Measurements from ENCODE around the gene MELTF. TPM values are rescaled to one million over a fixed set of nuclear protein-coding genes. Genes with fewer than 3 reads are reported as not detected.

Gene MELTF
- total and polyA plus RNA-seq, 9 donors, result 6.1 to 25.6 (median 11.9) TPM

DNA sequence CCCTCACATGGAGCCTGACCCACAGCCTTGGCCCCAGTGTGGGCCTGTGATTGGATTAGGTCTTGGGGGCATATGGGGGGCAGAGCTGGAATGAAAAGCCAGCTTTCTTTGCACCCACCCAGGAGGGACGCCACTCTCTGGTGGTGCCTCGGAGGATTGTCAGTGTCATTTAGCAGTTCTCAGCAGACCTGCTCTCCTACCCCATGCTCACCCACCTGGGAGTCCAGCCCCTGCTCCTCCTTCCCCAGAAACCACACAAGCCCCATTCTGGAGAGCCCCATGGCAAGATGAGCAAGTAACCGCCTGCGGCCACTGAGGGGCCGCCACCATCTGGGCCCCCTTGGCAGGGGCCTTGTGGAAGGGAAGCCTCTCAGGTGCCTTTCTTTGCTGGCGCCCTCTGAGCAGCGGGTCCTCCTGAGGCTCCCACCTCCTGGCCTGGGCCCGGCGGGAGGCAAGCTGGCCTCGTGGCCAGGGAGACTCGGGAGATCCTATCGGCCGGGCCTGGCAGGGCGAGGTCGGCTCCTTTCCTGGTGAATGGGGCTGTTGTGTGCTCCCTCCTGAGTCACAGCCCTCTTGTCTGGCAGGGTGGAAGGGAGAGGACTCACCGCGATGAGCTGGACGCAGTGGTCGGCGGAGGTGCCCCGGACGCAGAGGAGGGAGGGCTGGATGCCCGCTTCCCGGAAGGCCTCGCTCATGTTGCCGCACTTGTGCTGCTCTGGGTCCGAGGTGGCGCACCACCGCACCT, 2.3 kb downstream of the MELTF start:
- Histone ChIP-seq H3K4me1 (ENCODE audit: control insufficient read depth, insufficient read depth, low read length) (peaks cover 37% of the 10 kb centered on the region), H3K27ac (ENCODE audit: low read length) (no peak overlapping the region), H3K4me3 (ENCODE audit: low read length) (no peak overlapping the region), H3K9me3 (replicated peaks; ENCODE audit: control insufficient read depth, low read depth, low read length) (no peaks in the 10 kb centered on the region), H3K27me3 (ENCODE audit: control insufficient read depth, insufficient read depth, low read length) (peaks cover 12% of the 10 kb centered on the region), H3K36me3 (ENCODE audit: control insufficient read depth, insufficient read depth, low read length) (no peaks in the 10 kb centered on the region)
- peak; percentile 3 for DNase-seq
- 90% methylated on average over 14 of the region's 29 CpGs for whole genome bisulfite sequencing (ENCODE audit: insufficient coverage)

DNA sequence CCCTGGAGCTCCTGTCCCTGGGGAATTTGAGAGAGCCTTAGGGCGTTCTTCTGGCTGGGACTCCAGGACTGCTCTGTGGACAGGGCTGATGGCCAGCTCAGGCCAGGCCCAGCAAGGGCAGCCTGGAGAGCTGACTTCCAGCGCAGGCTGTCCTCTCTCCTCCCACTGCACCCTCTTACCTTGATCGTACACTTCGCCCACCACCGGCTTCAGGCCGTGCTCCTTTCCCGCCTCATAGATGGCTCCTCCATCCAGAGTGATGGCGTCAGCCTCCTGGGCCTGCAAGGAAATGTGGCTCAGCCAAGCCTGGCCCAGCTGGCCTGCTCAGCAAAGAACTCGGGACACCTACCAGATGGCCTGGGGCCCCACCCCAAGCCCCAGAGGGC, 3.1 kb downstream of the MELTF start:
- no peak overlapping the region for H3K4me3 ChIP-seq (ENCODE audit: low read length)
- DNase-seq, result peak; percentile 7
- 62% methylated on average over 7 of the region's 9 CpGs for WGBS (ENCODE audit: insufficient coverage)
- peaks cover 37% of the 10 kb centered on the region for H3K4me1 ChIP-seq (ENCODE audit: control insufficient read depth, insufficient read depth, low read length)
- no peak overlapping the region for H3K27ac ChIP-seq (ENCODE audit: low read length)
- no peaks in the 10 kb centered on the region for H3K9me3 ChIP-seq (replicated peaks; ENCODE audit: control insufficient read depth, low read depth, low read length)
- H3K36me3 ChIP-seq (ENCODE audit: control insufficient read depth, insufficient read depth, low read length), result no peaks in the 10 kb centered on the region
- H3K27me3 ChIP-seq (ENCODE audit: control insufficient read depth, insufficient read depth, low read length), result peaks cover 18% of the 10 kb centered on the region

DNA sequence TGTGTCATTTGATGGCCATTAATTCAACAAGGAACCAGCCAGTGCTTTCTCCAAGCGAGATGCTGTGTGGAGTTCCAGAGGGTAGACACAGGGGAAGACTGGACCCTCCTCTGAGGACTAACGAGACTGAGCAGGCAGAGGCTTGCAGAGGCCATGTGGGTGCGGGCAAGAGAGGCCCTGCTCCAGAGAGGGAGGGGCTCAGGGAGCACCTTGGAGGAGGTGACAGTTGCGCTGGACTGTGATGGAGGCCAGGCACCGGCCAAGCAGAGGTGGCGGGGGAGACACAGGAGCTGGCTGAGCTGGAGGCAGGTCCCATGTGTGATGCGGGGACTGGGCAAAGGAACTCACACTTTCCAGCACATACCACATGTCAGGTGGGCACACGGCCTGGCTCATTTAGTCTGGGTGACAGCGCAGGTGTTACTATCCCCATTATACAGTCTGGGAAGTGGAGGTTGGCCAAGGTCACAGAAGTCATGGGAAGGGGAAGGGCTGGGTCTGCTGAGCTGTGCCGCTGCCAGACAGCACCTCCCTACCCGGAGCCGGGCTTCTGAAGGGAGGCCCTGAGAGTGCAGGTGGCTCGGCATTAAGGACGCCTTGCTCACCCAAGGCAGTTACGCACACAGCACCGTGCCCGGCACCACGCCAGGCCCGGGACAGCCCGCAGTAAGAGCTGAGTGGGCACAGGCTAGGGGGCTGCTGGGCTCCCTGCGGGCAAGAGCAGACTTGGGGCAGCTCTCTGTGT, 3.7 kb downstream of the MELTF start:
- peak; percentile 2 for DNase-seq
- no peak overlapping the region for H3K4me3 ChIP-seq (ENCODE audit: low read length)
- 91% methylated on average over 17 of the region's 21 CpGs for WGBS (ENCODE audit: insufficient coverage)
- H3K36me3 ChIP-seq (ENCODE audit: control insufficient read depth, insufficient read depth, low read length), result no peaks in the 10 kb centered on the region
- peaks cover 31% of the 10 kb centered on the region for H3K4me1 ChIP-seq (ENCODE audit: control insufficient read depth, insufficient read depth, low read length)
- no peaks in the 10 kb centered on the region for H3K9me3 ChIP-seq (replicated peaks; ENCODE audit: control insufficient read depth, low read depth, low read length)
- no peak overlapping the region for H3K27ac ChIP-seq (ENCODE audit: low read length)
- H3K27me3 ChIP-seq (ENCODE audit: control insufficient read depth, insufficient read depth, low read length), result peaks cover 22% of the 10 kb centered on the region

DNA sequence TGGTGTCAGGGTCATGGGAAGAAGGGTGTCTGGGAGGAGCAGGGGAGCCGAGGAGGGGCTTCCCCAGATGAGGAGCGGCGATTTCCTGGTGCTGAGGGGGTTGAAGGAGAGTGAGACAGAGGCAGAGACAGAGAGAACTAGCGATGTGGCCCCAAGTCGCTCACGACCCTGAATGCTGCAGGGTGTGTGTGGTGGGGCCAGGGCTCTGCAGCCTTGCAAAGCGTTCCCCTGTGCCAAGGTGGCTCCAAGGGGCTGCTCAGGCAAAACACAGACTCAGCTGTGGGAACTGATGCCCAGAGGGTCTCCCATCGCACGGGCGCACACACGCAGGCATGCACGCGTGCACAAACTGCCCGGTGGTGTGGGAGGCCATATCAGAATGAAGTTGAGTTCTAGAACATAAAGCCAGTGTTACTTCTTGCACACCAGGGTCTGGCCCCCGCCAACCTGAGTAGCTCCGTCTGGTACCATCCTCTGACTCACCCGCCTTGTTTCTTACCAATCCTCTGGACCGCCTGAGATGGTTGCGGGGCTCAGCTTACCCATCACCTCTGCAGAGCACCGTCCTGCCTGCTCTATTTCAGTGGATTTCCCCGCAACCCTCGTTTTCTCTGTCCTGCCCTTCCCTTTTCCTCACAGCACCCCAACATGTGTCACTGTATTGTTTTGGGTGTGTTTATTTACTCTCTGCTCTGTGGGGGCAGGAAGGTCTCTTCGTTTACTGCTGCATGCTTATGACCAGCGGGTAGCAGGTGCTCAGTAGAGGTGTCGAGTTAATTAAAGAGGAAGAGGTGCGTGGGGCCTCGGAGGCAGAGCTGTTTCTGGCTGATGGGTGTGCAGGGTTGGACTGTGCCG, 4.5 kb downstream of the MELTF start:
- 83% methylated on average over 24 of the region's 28 CpGs for WGBS (ENCODE audit: insufficient coverage)
- no peak for DNase-seq
- H3K27me3 ChIP-seq (ENCODE audit: control insufficient read depth, insufficient read depth, low read length), result peaks cover 26% of the 10 kb centered on the region
- no peaks in the 10 kb centered on the region for H3K9me3 ChIP-seq (replicated peaks; ENCODE audit: control insufficient read depth, low read depth, low read length)
- H3K36me3 ChIP-seq (ENCODE audit: control insufficient read depth, insufficient read depth, low read length), result no peaks in the 10 kb centered on the region
- H3K4me1 ChIP-seq (ENCODE audit: control insufficient read depth, insufficient read depth, low read length), result peaks cover 24% of the 10 kb centered on the region
- no peak overlapping the region for H3K4me3 ChIP-seq (ENCODE audit: low read length)
- H3K27ac ChIP-seq (ENCODE audit: low read length), result no peak overlapping the region

DNA sequence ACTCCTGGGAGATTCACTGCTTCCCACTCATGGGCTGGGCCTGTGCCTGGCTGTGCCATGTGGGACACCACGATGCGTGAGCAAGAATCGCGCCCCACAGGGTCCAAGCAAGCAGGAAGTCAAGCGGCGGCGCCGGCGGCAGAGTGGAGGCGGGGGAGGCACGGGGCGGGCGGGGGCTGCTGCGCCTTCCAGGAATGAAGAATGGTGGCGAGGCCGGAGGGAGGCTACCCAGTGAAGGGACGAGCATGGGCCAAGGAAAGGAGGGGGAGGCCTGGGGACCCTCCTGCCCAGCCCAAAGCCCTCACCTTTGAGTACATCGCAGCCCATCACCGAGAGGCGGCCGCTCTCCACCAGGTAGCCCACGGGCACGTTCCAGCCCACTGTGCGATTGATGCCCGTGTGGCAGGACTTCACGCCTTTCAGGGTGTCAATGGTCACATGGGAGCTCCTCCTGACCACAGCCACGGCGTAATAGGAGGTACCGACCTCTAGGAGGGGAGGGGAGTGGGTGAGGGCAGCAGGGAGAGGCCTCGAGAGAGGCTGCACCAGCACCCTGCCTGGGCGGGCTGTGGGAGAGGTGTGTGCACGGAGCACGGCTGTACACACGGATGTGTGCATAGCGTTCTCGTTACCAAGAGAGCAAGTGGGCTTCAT, 5.5 kb downstream of the MELTF start:
- Histone ChIP-seq H3K27me3 (ENCODE audit: control insufficient read depth, insufficient read depth, low read length) (peaks cover 21% of the 10 kb centered on the region), H3K27ac (ENCODE audit: low read length) (no peak overlapping the region), H3K4me1 (ENCODE audit: control insufficient read depth, insufficient read depth, low read length) (peaks cover 19% of the 10 kb centered on the region), H3K36me3 (ENCODE audit: control insufficient read depth, insufficient read depth, low read length) (no peaks in the 10 kb centered on the region), H3K9me3 (replicated peaks; ENCODE audit: control insufficient read depth, low read depth, low read length) (no peaks in the 10 kb centered on the region), H3K4me3 (ENCODE audit: low read length) (no peak overlapping the region)
- WGBS (ENCODE audit: insufficient coverage), result 81% methylated on average over 19 of the region's 36 CpGs
- no peak for DNase-seq

DNA sequence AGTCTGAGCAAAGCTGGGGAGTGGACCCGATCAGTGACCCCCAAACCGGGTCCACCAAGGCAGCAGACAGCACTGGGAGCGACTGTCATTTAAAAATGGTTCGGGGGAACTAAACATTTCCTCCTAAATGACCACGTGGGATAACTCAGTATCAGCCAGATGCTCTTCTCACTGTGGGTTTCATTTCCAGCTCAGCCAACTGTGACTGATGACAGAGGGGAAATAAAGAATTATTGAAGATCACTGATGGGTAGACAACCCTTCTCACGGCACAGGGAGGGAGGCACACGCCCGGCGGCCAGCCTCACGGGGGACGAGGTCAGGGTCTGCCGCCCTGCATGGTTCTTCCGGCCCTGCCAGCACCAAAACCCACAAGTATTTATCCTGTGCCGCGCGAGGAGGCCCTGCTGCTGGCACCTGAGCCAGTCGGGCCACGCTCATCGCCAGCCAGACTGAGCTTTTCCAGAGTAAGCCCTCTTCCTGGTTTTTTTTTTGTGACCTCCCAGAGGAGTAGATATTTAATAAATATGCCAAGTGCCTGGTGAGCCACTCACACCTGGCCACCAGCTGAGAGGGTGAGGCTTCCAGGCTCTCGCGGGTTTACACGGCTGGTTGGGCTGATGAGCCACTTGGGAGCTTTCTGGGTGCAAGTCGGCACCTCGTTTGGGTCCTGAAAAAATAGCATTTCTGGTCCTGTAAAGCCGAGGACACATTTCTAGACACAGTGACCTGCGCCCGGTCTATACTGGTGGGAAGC, 6.2 kb downstream of the MELTF start:
- Histone ChIP-seq H3K27me3 (ENCODE audit: control insufficient read depth, insufficient read depth, low read length) (peaks cover 20% of the 10 kb centered on the region), H3K27ac (ENCODE audit: low read length) (no peak overlapping the region), H3K4me1 (ENCODE audit: control insufficient read depth, insufficient read depth, low read length) (peaks cover 18% of the 10 kb centered on the region), H3K4me3 (ENCODE audit: low read length) (peak overlapping the region; percentile 16), H3K36me3 (ENCODE audit: control insufficient read depth, insufficient read depth, low read length) (no peaks in the 10 kb centered on the region), H3K9me3 (replicated peaks; ENCODE audit: control insufficient read depth, low read depth, low read length) (no peaks in the 10 kb centered on the region)
- peak; percentile 56 for DNase-seq
- WGBS (ENCODE audit: insufficient coverage), result 28% methylated on average over 25 of the region's 27 CpGs

DNA sequence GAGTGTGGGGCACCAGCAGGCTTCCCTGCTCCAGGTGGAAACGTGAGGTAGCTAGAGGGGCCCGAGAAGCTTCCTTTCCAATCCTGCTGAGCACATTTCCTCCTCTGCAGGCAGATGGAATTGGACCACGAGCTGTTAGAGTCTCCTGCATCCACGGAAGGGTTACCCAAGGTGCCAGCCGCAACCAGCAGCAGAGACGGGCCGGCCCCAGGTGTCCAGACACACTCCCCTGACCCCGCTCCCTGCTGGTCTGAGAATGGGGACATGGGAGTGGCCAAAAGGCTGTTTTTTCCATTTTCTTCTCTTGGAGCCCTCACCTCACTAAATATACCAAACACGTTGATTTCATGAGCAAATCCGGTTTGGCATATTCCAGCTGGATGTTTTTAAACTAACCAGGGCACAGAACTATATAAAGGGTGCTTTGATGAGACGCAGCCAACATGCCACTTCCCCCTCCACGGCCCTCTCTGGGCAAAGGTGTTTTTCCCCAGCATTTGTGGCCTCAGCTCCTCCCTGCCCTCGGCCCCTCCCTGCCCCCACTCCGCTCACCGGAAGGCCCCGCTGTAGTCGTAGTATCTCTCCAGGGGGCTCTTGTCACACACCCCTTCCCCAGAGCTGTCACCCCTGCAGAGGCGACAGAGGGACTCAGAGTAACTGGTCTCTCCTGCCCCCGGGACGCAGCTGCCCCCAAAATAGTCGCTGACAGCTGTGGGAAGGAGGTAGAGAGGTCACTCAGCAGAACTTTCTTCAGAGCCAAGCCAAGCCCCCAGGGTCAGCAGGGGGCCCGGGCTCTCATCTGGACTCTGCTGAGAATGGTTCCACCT, 7.0 kb downstream of the MELTF start:
- no peaks in the 10 kb centered on the region for H3K36me3 ChIP-seq (ENCODE audit: control insufficient read depth, insufficient read depth, low read length)
- H3K4me1 ChIP-seq (ENCODE audit: control insufficient read depth, insufficient read depth, low read length), result peaks cover 18% of the 10 kb centered on the region
- DNase-seq, result no peak
- peaks cover 20% of the 10 kb centered on the region for H3K27me3 ChIP-seq (ENCODE audit: control insufficient read depth, insufficient read depth, low read length)
- 21% methylated on average over 11 of the region's 22 CpGs for WGBS (ENCODE audit: insufficient coverage)
- H3K27ac ChIP-seq (ENCODE audit: low read length), result no peak overlapping the region
- peak overlapping the region; percentile 16 for H3K4me3 ChIP-seq (ENCODE audit: low read length)
- no peaks in the 10 kb centered on the region for H3K9me3 ChIP-seq (replicated peaks; ENCODE audit: control insufficient read depth, low read depth, low read length)

DNA sequence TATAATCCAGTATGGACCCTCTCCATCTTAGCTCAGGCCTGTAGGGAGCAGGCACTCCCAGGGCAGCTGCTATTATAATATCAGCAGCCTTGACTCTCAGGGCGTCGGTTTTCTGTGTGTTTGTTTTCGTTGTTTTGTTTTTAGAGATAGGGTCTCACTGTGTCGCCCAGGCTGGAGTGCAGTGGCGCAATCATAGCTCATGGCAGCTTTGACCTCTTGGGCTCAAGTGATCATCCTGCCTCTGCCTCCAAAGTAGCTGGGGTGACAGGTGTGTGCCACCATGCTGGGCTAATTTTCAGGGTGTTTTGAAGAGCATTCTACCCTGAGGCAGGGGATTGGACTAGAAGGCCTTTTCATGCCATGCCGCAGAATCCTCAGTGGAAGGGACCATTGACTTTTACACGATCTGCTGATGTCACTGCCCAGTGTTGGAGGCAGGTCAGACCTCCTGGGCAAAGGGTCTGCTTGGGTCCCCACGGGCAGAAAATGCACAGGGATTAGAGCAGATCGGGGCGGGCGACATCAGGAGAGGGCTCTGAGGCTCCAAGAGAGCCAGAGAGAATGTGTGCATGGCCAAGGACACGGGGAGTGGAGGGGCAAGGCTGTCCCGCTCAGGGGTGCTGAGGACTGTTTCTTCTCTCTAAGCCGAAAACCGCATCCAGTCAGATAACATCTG, 7.8 kb downstream of the MELTF start:
- H3K4me3 ChIP-seq (ENCODE audit: low read length), result no peak overlapping the region
- WGBS (ENCODE audit: insufficient coverage), result 74% methylated on average over 12 of the region's 15 CpGs
- H3K27ac ChIP-seq (ENCODE audit: low read length), result no peak overlapping the region
- peaks cover 20% of the 10 kb centered on the region for H3K27me3 ChIP-seq (ENCODE audit: control insufficient read depth, insufficient read depth, low read length)
- no peaks in the 10 kb centered on the region for H3K36me3 ChIP-seq (ENCODE audit: control insufficient read depth, insufficient read depth, low read length)
- H3K4me1 ChIP-seq (ENCODE audit: control insufficient read depth, insufficient read depth, low read length), result peaks cover 18% of the 10 kb centered on the region
- H3K9me3 ChIP-seq (replicated peaks; ENCODE audit: control insufficient read depth, low read depth, low read length), result no peaks in the 10 kb centered on the region
- DNase-seq, result no peak

Measured in muscle of leg (tissue), 11 donors.